Mucosa of descending colon (tissue), 3 donors: ENCODE data around the gene GNB1. TPM values are rescaled to one million over a fixed set of nuclear protein-coding genes. Genes with fewer than 3 reads are reported as not detected.

Experiments used
- ATAC-seq: fragments of 200-7000 bp; cut with Tn5 transposase; one replicate; pipeline ENCODE4 v1.9.1; 2020; ENCODE audit warnings: mild to moderate bottlenecking, moderate library complexity
- DNase-seq, 3 donors: peaks; one replicate each; pipeline ENCODE4 v3.0.0-alpha.2; 2020
- H3K36me3 ChIP-seq: fragments of 200-600 bp; one replicate; pipeline ENCODE4 v1.8.0; 2021; ENCODE audit warnings: low read depth, mild to moderate bottlenecking
- H3K4me1 ChIP-seq: fragments of 200-600 bp; one replicate; pipeline ENCODE4 v1.8.0; 2021; ENCODE audit warnings: low read depth, mild to moderate bottlenecking
- H3K4me3 ChIP-seq: fragments of 200-600 bp; one replicate; pipeline ENCODE4 v1.8.0; 2021; ENCODE audit warnings: mild to moderate bottlenecking
- H3K9me3 ChIP-seq: fragments of 200-600 bp; one replicate; pipeline ENCODE4 v1.8.0; 2021; ENCODE audit warnings: mild to moderate bottlenecking
- CTCF ChIP-seq: fragments of 200-600 bp; IDR thresholded peaks from one replicate; pipeline ENCODE4 v1.8.0; 2022; ENCODE audit warnings: antibody characterized with exemption, mild to moderate bottlenecking
- intact Hi-C, 2 donors: fragments of 100-400 bp; cut with DNase I in 1 of 2; cut with micrococcal nuclease in 1 of 2; formaldehyde crosslinking; loops; one replicate each; pipeline versions ENCODE4 v1.11.0 to v1.11.1; 2022; cut with DNase I, micrococcal nuclease
- total RNA-seq, 3 donors: library from RNA; stranded (reverse); fragmentation: NEBNext Ultra II Directional in 2 of 3; extraction: Animal tissue kit (Norgen Biotek cat#: 25700) in 2 of 3; gene quantifications; one replicate each; pipeline versions ENCODE4 v1.2.1 to v1.2.4, GENCODE V29; 2021 to 2023
- donor health status: DM: no; HTN: no; CAD: no; lungs with moderate emphysema.
- donor health status: DM: no; HTN: no; CAD: no.
- donor health status: DM: no; HTN: yes; CAD: no.

GNB1 gene
- total RNA-seq, 3 donors from 2014 or later: 314 to 329 (median 318) TPM

- no peak for TF ChIP-seq CTCF
- Histone ChIP-seq H3K4me1 (no peaks in the 10 kb centered on the region), H3K9me3 (peaks cover 12% of the 10 kb centered on the region), H3K4me3 (no peak overlapping the region), H3K36me3 (no peaks in the 10 kb centered on the region)
- ATAC-seq (no peak), DNase-seq (no peak)
- intact Hi-C loops: no loop called here
Measured at GRCh38 chr1:1768249-1768992, 122.5 kb downstream of the GNB1 start.

- Histone ChIP-seq H3K4me3 (no peak overlapping the region), H3K9me3 (peaks cover 3% of the 10 kb centered on the region), H3K4me1 (peaks cover under 1% of the 10 kb centered on the region), H3K36me3 (no peaks in the 10 kb centered on the region)
- peak in 1 of 3 donors; percentile 53 for DNase-seq
- TF ChIP-seq CTCF: no peak
- intact Hi-C loops: no loop called here
- no peak for ATAC-seq
Measured at GRCh38 chr1:1764876-1765470, 125.9 kb downstream of the GNB1 start.

- no peak for TF ChIP-seq CTCF
- Histone ChIP-seq H3K36me3 (no peaks in the 10 kb centered on the region), H3K9me3 (no peaks in the 10 kb centered on the region), H3K4me3 (no peak overlapping the region), H3K4me1 (peaks cover 11% of the 10 kb centered on the region)
- intact Hi-C loops: no loop called here
- ATAC-seq (peak; percentile 11), DNase-seq (peak in 1 of 3 donors; percentile 79)
Measured at GRCh38 chr1:1763657-1764621, 126.9 kb downstream of the GNB1 start.

GRCh38 chr1:1761504-1762376, 129.1 kb downstream of the GNB1 start:
- Histone ChIP-seq H3K4me3 (no peak overlapping the region), H3K9me3 (no peaks in the 10 kb centered on the region), H3K4me1 (peaks cover 24% of the 10 kb centered on the region), H3K36me3 (no peaks in the 10 kb centered on the region)
- intact Hi-C loops: no loop called here
- ATAC-seq (no peak), DNase-seq (peak in 1 of 3 donors; percentile 49)
- TF ChIP-seq CTCF: no peak

- no peak for TF ChIP-seq CTCF
- no peak overlapping the region for H3K4me3 ChIP-seq
- peaks cover 24% of the 10 kb centered on the region for H3K4me1 ChIP-seq
- intact Hi-C loops: no loop called here
- peak in 1 of 3 donors; percentile 12 for DNase-seq
- no peaks in the 10 kb centered on the region for H3K9me3 ChIP-seq
- ATAC-seq: no peak
- no peaks in the 10 kb centered on the region for H3K36me3 ChIP-seq
Measured at GRCh38 chr1:1760715-1761114, 130.2 kb downstream of the GNB1 start.
